ENCODE results near the gene FBXO41.

- no peak for TF ChIP-seq EZH2 (IDR thresholded peaks at IDR 0.05; ENCODE audit: insufficient read depth, poor library complexity, severe bottlenecking)
- TF ChIP-seq EZH2phosphoT487 (IDR thresholded peaks at IDR 0.05; ENCODE audit: insufficient read depth, low read depth), result no peak
Measured at GRCh38 chr2:73239776-73240175, 44.5 kb downstream of the FBXO41 start.
